ENCODE data around the gene IPO11.

- TF ChIP-seq JUND (IDR thresholded peaks at IDR 0.05) (no peak), CTCF (IDR thresholded peaks at IDR 0.05; ENCODE audit: low read depth, low read length, missing input control) (no peak), SP1 (IDR thresholded peaks at IDR 0.05) (no peak)
Measured at GRCh38 chr5:62372600-62372999, 40.0 kb upstream of the IPO11 start.

Data from liver (tissue), 3 donors.